Eye (tissue), 1 donor: ENCODE results near the gene ATF1.
"Not testable (repeated sequence)": the region's sequence is repeated elsewhere in the genome, so short reads cannot be mapped to it uniquely, and the experiment has no call there.

ENCODE experiments used
- DNase-seq: peaks from one replicate; pipeline ENCODE4 v3.0.0-alpha.2; 2015

The ATF1 gene

GRCh38 chr12:50868881-50869280 lies 105.0 kb downstream of the ATF1 start:
- DNase-seq: not testable (repeated sequence)
